Measurements from ENCODE around the gene RPL22. TPM values are rescaled to one million over a fixed set of nuclear protein-coding genes. Genes with fewer than 3 reads are reported as not detected.

Gene RPL22
- polyA plus RNA-seq, 2 donors = 360 to 588 TPM

- H3K9me3 ChIP-seq (ENCODE audit: control insufficient read depth in 2 of 2, insufficient read depth in 1 of 2, low read depth in 1 of 2, low read length in 1 of 2) = peaks cover 0 to 2% of the 10 kb centered on the region in 2 donors
Measured at GRCh38 chr1:6176779-6177178, 22.6 kb downstream of the RPL22 start.

GRCh38 chr1:6175411-6175828 lies 24.0 kb downstream of the RPL22 start:
- peaks cover 5 to 21% of the 10 kb centered on the region in 2 donors for H3K27me3 ChIP-seq (ENCODE audit: control insufficient read depth in 1 of 2, insufficient read depth in 2 of 2, low read length in 2 of 2)
- no peaks in the 10 kb centered on the region for H3K36me3 ChIP-seq (ENCODE audit: control insufficient read depth in 2 of 2, insufficient read depth in 2 of 2, low read length in 1 of 2)
- H3K9me3 ChIP-seq (ENCODE audit: control insufficient read depth in 2 of 2, insufficient read depth in 1 of 2, low read depth in 1 of 2, low read length in 1 of 2) = peaks cover 0 to 5% of the 10 kb centered on the region in 2 donors
- WGBS, 2 donors = 89 to 95% methylated on average over 6 of the region's 6 CpGs
- H3K27ac ChIP-seq (ENCODE audit: low read depth in 2 of 2, low read length in 1 of 2) = no peak overlapping the region
- peaks cover 4 to 16% of the 10 kb centered on the region in 2 donors for H3K4me1 ChIP-seq (ENCODE audit: control insufficient read depth in 2 of 2, insufficient read depth in 2 of 2, low read length in 1 of 2)
- no peak overlapping the region for H3K4me3 ChIP-seq (ENCODE audit: low read depth in 1 of 2, low read length in 2 of 2)

More at GRCh38 chr1:6176779-6177178, 22.6 kb downstream of the RPL22 start:
- H3K27ac ChIP-seq (ENCODE audit: low read depth in 2 of 2, low read length in 1 of 2) = no peak overlapping the region
- no peak overlapping the region for H3K4me3 ChIP-seq (ENCODE audit: low read depth in 1 of 2, low read length in 2 of 2)
- H3K4me1 ChIP-seq (ENCODE audit: control insufficient read depth in 2 of 2, insufficient read depth in 2 of 2, low read length in 1 of 2) = peaks cover 8 to 16% of the 10 kb centered on the region in 2 donors
- peaks cover 5 to 24% of the 10 kb centered on the region in 2 donors for H3K27me3 ChIP-seq (ENCODE audit: control insufficient read depth in 1 of 2, insufficient read depth in 2 of 2, low read length in 2 of 2)
- no peaks in the 10 kb centered on the region for H3K36me3 ChIP-seq (ENCODE audit: control insufficient read depth in 2 of 2, insufficient read depth in 2 of 2, low read length in 1 of 2)
- 77 to 78% methylated on average over 5 of the region's 5 CpGs for WGBS, 2 donors

GRCh38 chr1:6174621-6175410 lies 24.6 kb downstream of the RPL22 start:
- Histone ChIP-seq H3K27ac (ENCODE audit: low read depth in 2 of 2, low read length in 1 of 2) (no peak overlapping the region), H3K9me3 (ENCODE audit: control insufficient read depth in 2 of 2, insufficient read depth in 1 of 2, low read depth in 1 of 2, low read length in 1 of 2) (peaks cover 0 to 6% of the 10 kb centered on the region in 2 donors), H3K4me1 (ENCODE audit: control insufficient read depth in 2 of 2, insufficient read depth in 2 of 2, low read length in 1 of 2) (peaks cover 3 to 12% of the 10 kb centered on the region in 2 donors), H3K4me3 (ENCODE audit: low read depth in 1 of 2, low read length in 2 of 2) (no peak overlapping the region), H3K36me3 (ENCODE audit: control insufficient read depth in 2 of 2, insufficient read depth in 2 of 2, low read length in 1 of 2) (no peaks in the 10 kb centered on the region), H3K27me3 (ENCODE audit: control insufficient read depth in 1 of 2, insufficient read depth in 2 of 2, low read length in 2 of 2) (peaks cover 5 to 17% of the 10 kb centered on the region in 2 donors)
- 91 to 93% methylated on average over 5 of the region's 5 CpGs for WGBS, 2 donors

- H3K4me1 ChIP-seq (ENCODE audit: control insufficient read depth in 2 of 2, insufficient read depth in 2 of 2, low read length in 1 of 2) = no peaks in the 10 kb centered on the region
- H3K27ac ChIP-seq (ENCODE audit: low read depth in 2 of 2, low read length in 1 of 2) = no peak overlapping the region
- WGBS, 2 donors = 62 to 68% methylated on average over 10 of the region's 10 CpGs
- no peak overlapping the region for H3K4me3 ChIP-seq (ENCODE audit: low read depth in 1 of 2, low read length in 2 of 2)
- peaks cover 0 to under 1% of the 10 kb centered on the region in 2 donors for H3K27me3 ChIP-seq (ENCODE audit: control insufficient read depth in 1 of 2, insufficient read depth in 2 of 2, low read length in 2 of 2)
- H3K9me3 ChIP-seq (ENCODE audit: control insufficient read depth in 2 of 2, insufficient read depth in 1 of 2, low read depth in 1 of 2, low read length in 1 of 2) = peaks cover 0 to 6% of the 10 kb centered on the region in 2 donors
- no peaks in the 10 kb centered on the region for H3K36me3 ChIP-seq (ENCODE audit: control insufficient read depth in 2 of 2, insufficient read depth in 2 of 2, low read length in 1 of 2)
Measured at GRCh38 chr1:6172549-6172948, 26.8 kb downstream of the RPL22 start.

- Histone ChIP-seq H3K4me3 (ENCODE audit: low read depth in 1 of 2, low read length in 2 of 2) (no peak overlapping the region), H3K27ac (ENCODE audit: low read depth in 2 of 2, low read length in 1 of 2) (no peak overlapping the region), H3K4me1 (ENCODE audit: control insufficient read depth in 2 of 2, insufficient read depth in 2 of 2, low read length in 1 of 2) (no peaks in the 10 kb centered on the region), H3K36me3 (ENCODE audit: control insufficient read depth in 2 of 2, insufficient read depth in 2 of 2, low read length in 1 of 2) (no peaks in the 10 kb centered on the region), H3K9me3 (ENCODE audit: control insufficient read depth in 2 of 2, insufficient read depth in 1 of 2, low read depth in 1 of 2, low read length in 1 of 2) (peaks cover 0 to 6% of the 10 kb centered on the region in 2 donors), H3K27me3 (ENCODE audit: control insufficient read depth in 1 of 2, insufficient read depth in 2 of 2, low read length in 2 of 2) (no peaks in the 10 kb centered on the region)
- 36 to 41% methylated on average over 10 of the region's 10 CpGs for WGBS, 2 donors
Measured at GRCh38 chr1:6171548-6172124, 27.8 kb downstream of the RPL22 start.

- Histone ChIP-seq H3K27me3 (ENCODE audit: control insufficient read depth in 1 of 2, insufficient read depth in 2 of 2, low read length in 2 of 2) (no peaks in the 10 kb centered on the region), H3K27ac (ENCODE audit: low read depth in 2 of 2, low read length in 1 of 2) (no peak overlapping the region), H3K36me3 (ENCODE audit: control insufficient read depth in 2 of 2, insufficient read depth in 2 of 2, low read length in 1 of 2) (no peaks in the 10 kb centered on the region), H3K9me3 (ENCODE audit: control insufficient read depth in 2 of 2, insufficient read depth in 1 of 2, low read depth in 1 of 2, low read length in 1 of 2) (peaks cover 0 to 6% of the 10 kb centered on the region in 2 donors), H3K4me1 (ENCODE audit: control insufficient read depth in 2 of 2, insufficient read depth in 2 of 2, low read length in 1 of 2) (no peaks in the 10 kb centered on the region), H3K4me3 (ENCODE audit: low read depth in 1 of 2, low read length in 2 of 2) (no peak overlapping the region)
- WGBS, 2 donors = 51 to 61% methylated on average over 18 to 19 of the region's 19 CpGs
Measured at GRCh38 chr1:6170742-6171201, 28.6 kb downstream of the RPL22 start.

- Histone ChIP-seq H3K4me1 (ENCODE audit: control insufficient read depth in 2 of 2, insufficient read depth in 2 of 2, low read length in 1 of 2) (no peaks in the 10 kb centered on the region), H3K27ac (ENCODE audit: low read depth in 2 of 2, low read length in 1 of 2) (no peak overlapping the region), H3K4me3 (ENCODE audit: low read depth in 1 of 2, low read length in 2 of 2) (no peak overlapping the region), H3K36me3 (ENCODE audit: control insufficient read depth in 2 of 2, insufficient read depth in 2 of 2, low read length in 1 of 2) (no peaks in the 10 kb centered on the region), H3K27me3 (ENCODE audit: control insufficient read depth in 1 of 2, insufficient read depth in 2 of 2, low read length in 2 of 2) (no peaks in the 10 kb centered on the region), H3K9me3 (ENCODE audit: control insufficient read depth in 2 of 2, insufficient read depth in 1 of 2, low read depth in 1 of 2, low read length in 1 of 2) (peaks cover 0 to 6% of the 10 kb centered on the region in 2 donors)
- WGBS, 2 donors = 76 to 81% methylated on average over 14 to 16 of the region's 16 CpGs
Measured at GRCh38 chr1:6170116-6170741, 29.2 kb downstream of the RPL22 start.

GRCh38 chr1:6168947-6169586 lies 30.3 kb downstream of the RPL22 start:
- no peaks in the 10 kb centered on the region for H3K36me3 ChIP-seq (ENCODE audit: control insufficient read depth in 2 of 2, insufficient read depth in 2 of 2, low read length in 1 of 2)
- H3K27me3 ChIP-seq (ENCODE audit: control insufficient read depth in 1 of 2, insufficient read depth in 2 of 2, low read length in 2 of 2) = no peaks in the 10 kb centered on the region
- no peak overlapping the region for H3K4me3 ChIP-seq (ENCODE audit: low read depth in 1 of 2, low read length in 2 of 2)
- H3K27ac ChIP-seq (ENCODE audit: low read depth in 2 of 2, low read length in 1 of 2) = no peak overlapping the region
- 66 to 71% methylated on average over 18 of the region's 18 CpGs for WGBS, 2 donors
- H3K4me1 ChIP-seq (ENCODE audit: control insufficient read depth in 2 of 2, insufficient read depth in 2 of 2, low read length in 1 of 2) = no peaks in the 10 kb centered on the region
- peaks cover 0 to 6% of the 10 kb centered on the region in 2 donors for H3K9me3 ChIP-seq (ENCODE audit: control insufficient read depth in 2 of 2, insufficient read depth in 1 of 2, low read depth in 1 of 2, low read length in 1 of 2)
